ENCODE data around the gene SLIT1.

The SLIT1 gene

GRCh38 chr10:96984541-96985131 is 201.1 kb downstream of the SLIT1 start:
- TF ChIP-seq POLR2A (IDR thresholded peaks at IDR 0.05; ENCODE audit: low read depth, low read length) (no peak), TAF1 (IDR thresholded peaks at IDR 0.05; ENCODE audit: borderline replicate concordance, low read depth, low read length) (no peak), POLR2AphosphoS5 (IDR thresholded peaks at IDR 0.05; ENCODE audit: low read depth, low read length) (no peak)
- FAIRE-seq (peak; percentile 74), DNase-seq (ENCODE audit: insufficient read length) (no peak)

- FAIRE-seq (no peak), DNase-seq (ENCODE audit: insufficient read length) (no peak)
- no peak for TF ChIP-seq POLR2A (IDR thresholded peaks at IDR 0.05; ENCODE audit: low read depth, low read length)
- TF ChIP-seq POLR2AphosphoS5 (IDR thresholded peaks at IDR 0.05; ENCODE audit: low read depth, low read length) = no peak
- no peak for TF ChIP-seq TAF1 (IDR thresholded peaks at IDR 0.05; ENCODE audit: borderline replicate concordance, low read depth, low read length)
Measured at GRCh38 chr10:96982149-96982930, 203.4 kb downstream of the SLIT1 start.

GRCh38 chr10:96978621-96979154 is 207.1 kb downstream of the SLIT1 start:
- TF ChIP-seq TAF1 (IDR thresholded peaks at IDR 0.05; ENCODE audit: borderline replicate concordance, low read depth, low read length) (no peak), POLR2A (IDR thresholded peaks at IDR 0.05; ENCODE audit: low read depth, low read length) (no peak), POLR2AphosphoS5 (IDR thresholded peaks at IDR 0.05; ENCODE audit: low read depth, low read length) (no peak)
- DNase-seq (ENCODE audit: insufficient read length) (no peak), FAIRE-seq (peak; percentile 90)

GRCh38 chr10:96975136-96975535 is 210.6 kb downstream of the SLIT1 start:
- DNase-seq (ENCODE audit: insufficient read length) = no peak
- no peak for FAIRE-seq
- TF ChIP-seq TAF1 (IDR thresholded peaks at IDR 0.05; ENCODE audit: borderline replicate concordance, low read depth, low read length) (no peak), POLR2A (IDR thresholded peaks at IDR 0.05; ENCODE audit: low read depth, low read length) (no peak), POLR2AphosphoS5 (IDR thresholded peaks at IDR 0.05; ENCODE audit: low read depth, low read length) (no peak)

- DNase-seq (ENCODE audit: insufficient read length) (no peak), FAIRE-seq (peak; percentile 69)
- TF ChIP-seq TAF1 (IDR thresholded peaks at IDR 0.05; ENCODE audit: borderline replicate concordance, low read depth, low read length) (no peak), POLR2A (IDR thresholded peaks at IDR 0.05; ENCODE audit: low read depth, low read length) (no peak), POLR2AphosphoS5 (IDR thresholded peaks at IDR 0.05; ENCODE audit: low read depth, low read length) (no peak)
Measured at GRCh38 chr10:96973809-96974747, 211.7 kb downstream of the SLIT1 start.

- TF ChIP-seq POLR2AphosphoS5 (IDR thresholded peaks at IDR 0.05; ENCODE audit: low read depth, low read length) = no peak
- no peak for TF ChIP-seq TAF1 (IDR thresholded peaks at IDR 0.05; ENCODE audit: borderline replicate concordance, low read depth, low read length)
- TF ChIP-seq POLR2A (IDR thresholded peaks at IDR 0.05; ENCODE audit: low read depth, low read length) = no peak
- no peak for FAIRE-seq
Measured at GRCh38 chr10:96972264-96972663, 213.5 kb downstream of the SLIT1 start.

GRCh38 chr10:96971324-96971723 is 214.4 kb downstream of the SLIT1 start:
- TF ChIP-seq POLR2A (IDR thresholded peaks at IDR 0.05; ENCODE audit: low read depth, low read length) (no peak), POLR2AphosphoS5 (IDR thresholded peaks at IDR 0.05; ENCODE audit: low read depth, low read length) (no peak), TAF1 (IDR thresholded peaks at IDR 0.05; ENCODE audit: borderline replicate concordance, low read depth, low read length) (no peak)
- DNase-seq (ENCODE audit: insufficient read length) = no peak
- no peak for FAIRE-seq

More at GRCh38 chr10:96972264-96972663, 213.5 kb downstream of the SLIT1 start:
- no peak for DNase-seq (ENCODE audit: insufficient read length)

GRCh38 chr10:96968682-96969423 is 216.9 kb downstream of the SLIT1 start:
- FAIRE-seq (no peak), DNase-seq (ENCODE audit: insufficient read length) (no peak)
- TF ChIP-seq TAF1 (IDR thresholded peaks at IDR 0.05; ENCODE audit: borderline replicate concordance, low read depth, low read length) (no peak), POLR2AphosphoS5 (IDR thresholded peaks at IDR 0.05; ENCODE audit: low read depth, low read length) (no peak), POLR2A (IDR thresholded peaks at IDR 0.05; ENCODE audit: low read depth, low read length) (no peak)

GRCh38 chr10:96967847-96968246 is 217.9 kb downstream of the SLIT1 start:
- FAIRE-seq (no peak), DNase-seq (ENCODE audit: insufficient read length) (no peak)
- no peak for TF ChIP-seq POLR2AphosphoS5 (IDR thresholded peaks at IDR 0.05; ENCODE audit: low read depth, low read length)
- TF ChIP-seq TAF1 (IDR thresholded peaks at IDR 0.05; ENCODE audit: borderline replicate concordance, low read depth, low read length) = no peak
- no peak for TF ChIP-seq POLR2A (IDR thresholded peaks at IDR 0.05; ENCODE audit: low read depth, low read length)

- no peak for DNase-seq (ENCODE audit: insufficient read length)
- TF ChIP-seq POLR2A (IDR thresholded peaks at IDR 0.05; ENCODE audit: low read depth, low read length) = no peak
- TF ChIP-seq TAF1 (IDR thresholded peaks at IDR 0.05; ENCODE audit: borderline replicate concordance, low read depth, low read length) = no peak
- no peak for TF ChIP-seq POLR2AphosphoS5 (IDR thresholded peaks at IDR 0.05; ENCODE audit: low read depth, low read length)
- no peak for FAIRE-seq
Measured at GRCh38 chr10:96964131-96964530, 221.6 kb downstream of the SLIT1 start.

All from GM12892 (cell line).